Prostate gland (tissue), 2 donors: Measurements from ENCODE around the gene YEATS4. TPM values are rescaled to one million over a fixed set of nuclear protein-coding genes. Genes with fewer than 3 reads are reported as not detected.
"Not testable (repeated sequence)": the region's sequence is repeated elsewhere in the genome, so short reads cannot be mapped to it uniquely, and the experiment has no call there.

Experiments
- DNase-seq: peaks from one replicate; pipeline ENCODE4 v3.0.0-alpha.2; 2019; ENCODE audit warnings: low spot score
- H3K27ac ChIP-seq, 2 donors: fragments of 200-600 bp; sonication (generic); 2 replicates each; pipeline ENCODE4 v1.5.1; 2017 to 2019
- H3K27me3 ChIP-seq: fragments of 200-600 bp; sonication (generic); replicated peaks from 2 replicates; pipeline ENCODE4 v1.5.1; 2019; ENCODE audit not compliant: insufficient read depth
- H3K36me3 ChIP-seq, 2 donors: fragments of 200-600 bp; sonication (generic); 1 replicate in 1 of 2; 2 replicates in 1 of 2; pipeline versions ENCODE4 v1.5.1 to v1.8.1; 2017 to 2019
- H3K4me1 ChIP-seq: fragments of 200-600 bp; sonication (generic); replicated peaks from 2 replicates; pipeline ENCODE4 v1.5.1; 2019
- H3K4me3 ChIP-seq, 2 donors: fragments of 200-600 bp; sonication (generic); 2 replicates each; pipeline ENCODE4 v1.5.1; 2017 to 2019
- H3K9me3 ChIP-seq: fragments of 200-600 bp; sonication (generic); 2 replicates; pipeline ENCODE4 v1.5.1; 2017
- POLR2A ChIP-seq: fragments of 450-650 bp; IDR thresholded peaks from one replicate; pipeline ENCODE4 v1.6.1; 2016; ENCODE audit warnings: antibody characterized with exemption, mild to moderate bottlenecking
- POLR2AphosphoS5 ChIP-seq: sonication (generic); formaldehyde crosslinking; IDR thresholded peaks from one replicate; pipeline ENCODE4 v1.6.1; 2017; ENCODE audit warnings: antibody characterized with exemption
- WGBS: methylation state at CpG from one replicate; pipeline ENCODE4 v1.1.5; 2018; 5-methylcytosine and 5-hydroxymethylcytosine counted together
- intact Hi-C: fragments of 100-400 bp; cut with DNase I; formaldehyde crosslinking; loops from one replicate; pipeline ENCODE4 v1.14.2; 2022
- total RNA-seq, 2 donors: library from RNA; depleted of rRNA; stranded (reverse); fragments of >200 nt; gene quantifications; one replicate each; pipeline ENCODE4 v1.1.0, GENCODE V29; 2016
- TF ChIP-seq, protein P1 (sequence below), 4 experiments: fragments of 200-600 bp in 2 of 4; fragments of 450-650 bp in 2 of 4; sonication (generic) in 2 of 4; IDR thresholded peaks; 1 replicate in 3 of 4; 2 replicates in 1 of 4; pipeline ENCODE4 v1.5.1; 2016 to 2019; ENCODE audit warnings: antibody characterized with exemption in 4 of 4, mild to moderate bottlenecking in 2 of 4, moderate library complexity in 2 of 4

YEATS4 gene
- total RNA-seq, result 10 to 100 TPM; 29.0 to 57.4 TPM

DNA sequence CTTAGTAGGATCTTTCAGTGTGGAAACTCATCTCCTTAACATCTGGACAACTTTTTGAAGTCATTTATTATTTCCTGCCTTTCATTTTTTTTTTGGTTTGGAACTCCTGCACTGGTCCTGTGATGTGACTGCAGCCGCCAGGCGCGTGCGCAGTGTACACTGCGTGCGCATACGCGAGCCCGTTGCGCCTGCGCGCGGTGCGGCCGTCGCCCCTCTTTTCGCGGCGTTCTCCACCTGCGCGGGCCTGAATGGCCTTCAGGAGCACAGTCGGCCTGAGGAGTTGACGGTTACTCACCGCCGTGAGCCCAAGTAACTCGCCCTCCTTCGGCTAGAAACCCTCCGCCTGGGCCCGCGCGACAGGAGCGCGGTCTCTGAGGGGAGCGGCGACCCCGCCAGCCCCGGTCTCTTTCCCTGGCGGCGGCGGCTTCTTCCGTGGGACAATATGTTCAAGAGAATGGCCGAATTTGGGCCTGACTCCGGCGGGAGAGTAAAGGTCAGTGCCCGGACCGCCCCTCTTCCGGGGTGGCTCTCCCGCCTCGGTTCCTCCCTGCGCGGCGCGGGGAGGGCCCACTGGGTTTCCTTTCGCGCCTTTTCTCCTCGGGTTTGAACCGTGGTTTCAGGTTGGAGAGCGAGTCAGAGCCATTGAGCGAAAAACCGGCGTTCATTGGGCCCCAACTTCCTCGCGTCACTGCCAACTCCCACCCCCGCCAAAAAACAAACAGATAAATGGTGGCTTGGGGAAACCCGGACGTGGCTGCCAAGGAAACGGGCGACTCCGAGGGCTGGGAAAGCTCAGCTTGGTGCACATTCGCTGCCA lies at the start of gene YEATS4:
Gene YEATS4, plus strand, starts transcription at position 213 of the 817 bp plus-strand sequence. Its CDS starts 230 bp downstream, at position 443.
- TF ChIP-seq POLR2AphosphoS5, result peak; percentile 89
- TF ChIP-seq, protein P1, sequence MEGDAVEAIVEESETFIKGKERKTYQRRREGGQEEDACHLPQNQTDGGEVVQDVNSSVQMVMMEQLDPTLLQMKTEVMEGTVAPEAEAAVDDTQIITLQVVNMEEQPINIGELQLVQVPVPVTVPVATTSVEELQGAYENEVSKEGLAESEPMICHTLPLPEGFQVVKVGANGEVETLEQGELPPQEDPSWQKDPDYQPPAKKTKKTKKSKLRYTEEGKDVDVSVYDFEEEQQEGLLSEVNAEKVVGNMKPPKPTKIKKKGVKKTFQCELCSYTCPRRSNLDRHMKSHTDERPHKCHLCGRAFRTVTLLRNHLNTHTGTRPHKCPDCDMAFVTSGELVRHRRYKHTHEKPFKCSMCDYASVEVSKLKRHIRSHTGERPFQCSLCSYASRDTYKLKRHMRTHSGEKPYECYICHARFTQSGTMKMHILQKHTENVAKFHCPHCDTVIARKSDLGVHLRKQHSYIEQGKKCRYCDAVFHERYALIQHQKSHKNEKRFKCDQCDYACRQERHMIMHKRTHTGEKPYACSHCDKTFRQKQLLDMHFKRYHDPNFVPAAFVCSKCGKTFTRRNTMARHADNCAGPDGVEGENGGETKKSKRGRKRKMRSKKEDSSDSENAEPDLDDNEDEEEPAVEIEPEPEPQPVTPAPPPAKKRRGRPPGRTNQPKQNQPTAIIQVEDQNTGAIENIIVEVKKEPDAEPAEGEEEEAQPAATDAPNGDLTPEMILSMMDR (IDR thresholded peaks at IDR 0.05), result peak in 2 of 4 experiments; percentile 21 to 36
- TF ChIP-seq POLR2A, result peak; percentile 45
- under 1% methylated on average over 70 of the region's 70 CpGs for WGBS
- Histone ChIP-seq H3K27me3 (no peaks in the 10 kb centered on the region), H3K9me3 (no peaks in the 10 kb centered on the region), H3K36me3 (no peaks in the 10 kb centered on the region), H3K27ac (peak within 1 kb of the TSS; percentile 95 to 98), H3K4me1 (no peaks in the 10 kb centered on the region), H3K4me3 (peak within 1 kb of the TSS; percentile 82 to 85)
- DNase-seq, result peak; percentile 75
- intact Hi-C loops, result loop anchor here (5.0 kb wide), 3 partner anchors 213 to 278 kb away; partner anchors contain the start of gene CCT2

DNA sequence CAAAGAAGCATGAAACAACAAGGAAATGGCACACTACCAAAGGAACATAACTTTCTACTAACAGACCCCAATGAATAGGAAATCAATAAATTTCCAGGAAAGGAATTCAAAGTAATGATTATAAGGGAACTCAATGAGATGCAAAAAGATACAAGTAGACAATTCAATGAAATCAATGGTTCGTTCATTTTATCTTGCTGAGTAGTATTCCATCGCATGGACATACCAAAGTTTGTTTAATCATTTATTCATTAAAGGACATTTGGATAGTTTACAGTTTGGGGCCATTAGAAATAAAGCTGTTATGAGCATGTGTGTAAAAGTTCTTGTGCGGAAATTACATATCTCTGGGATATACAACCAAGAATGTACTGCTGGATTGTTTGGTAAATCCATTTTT lies 46.3 kb upstream of the YEATS4 start:
- TF ChIP-seq, protein P1 (IDR thresholded peaks at IDR 0.05), result no peak
- no peak for TF ChIP-seq POLR2A
- no peak for TF ChIP-seq POLR2AphosphoS5
- Histone ChIP-seq H3K36me3 (no peaks in the 10 kb centered on the region), H3K4me1 (no peaks in the 10 kb centered on the region), H3K4me3 (no peak overlapping the region), H3K27ac (no peak overlapping the region), H3K9me3 (no peaks in the 10 kb centered on the region), H3K27me3 (no peaks in the 10 kb centered on the region)
- WGBS, result over 99% methylated on average over 3 of the region's 3 CpGs
- no peak for DNase-seq
- intact Hi-C loops, result no loop called here

DNA sequence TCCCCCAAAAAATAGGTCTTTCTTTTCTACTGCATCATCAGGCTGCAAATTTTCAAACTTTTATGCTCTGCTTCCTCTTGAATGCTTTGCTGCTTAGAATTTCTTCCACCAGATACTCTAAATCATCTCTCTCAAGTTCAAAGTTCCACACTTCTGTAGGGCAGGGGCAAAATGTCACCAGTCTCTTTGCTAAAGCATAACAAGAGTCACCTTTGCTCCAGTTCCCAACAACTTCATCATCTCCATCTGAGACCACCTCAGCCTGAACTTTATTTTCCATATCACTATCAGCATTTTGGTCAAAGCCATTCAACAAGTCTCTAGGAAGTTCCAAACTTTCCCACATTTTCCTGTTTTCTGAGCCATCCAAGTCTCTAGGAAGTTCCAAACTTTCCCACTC lies 42.8 kb upstream of the YEATS4 start:
- intact Hi-C loops, DNase-seq: not testable (repeated sequence)

DNA sequence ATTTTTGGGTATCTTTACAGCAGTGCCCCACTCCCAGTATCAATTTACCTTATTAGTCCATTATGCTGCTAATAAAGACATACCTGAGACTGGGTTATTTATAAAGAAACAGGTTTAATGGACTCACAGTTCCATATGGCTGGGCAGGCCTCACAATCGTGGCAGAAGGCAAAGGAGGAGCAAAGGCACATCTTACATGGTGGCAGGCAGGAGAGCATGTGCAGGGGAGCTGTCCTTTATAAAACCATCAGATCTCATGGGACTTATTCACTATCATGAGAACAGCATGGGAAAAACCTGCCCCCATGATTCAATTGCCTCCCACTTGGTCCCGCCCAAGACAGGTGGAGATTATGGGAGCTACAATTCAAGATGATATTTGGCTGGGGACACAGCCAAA lies 42.3 kb upstream of the YEATS4 start:
- intact Hi-C loops, H3K27me3 ChIP-seq: not testable (repeated sequence)
- WGBS, result 77% methylated on average over 2 of the region's 2 CpGs

More for the DNA sequence above, 42.8 kb upstream of the YEATS4 start:
- not testable (repeated sequence) for H3K4me1 ChIP-seq, H3K27ac ChIP-seq, H3K36me3 ChIP-seq, H3K27me3 ChIP-seq, H3K9me3 ChIP-seq, H3K4me3 ChIP-seq

DNA sequence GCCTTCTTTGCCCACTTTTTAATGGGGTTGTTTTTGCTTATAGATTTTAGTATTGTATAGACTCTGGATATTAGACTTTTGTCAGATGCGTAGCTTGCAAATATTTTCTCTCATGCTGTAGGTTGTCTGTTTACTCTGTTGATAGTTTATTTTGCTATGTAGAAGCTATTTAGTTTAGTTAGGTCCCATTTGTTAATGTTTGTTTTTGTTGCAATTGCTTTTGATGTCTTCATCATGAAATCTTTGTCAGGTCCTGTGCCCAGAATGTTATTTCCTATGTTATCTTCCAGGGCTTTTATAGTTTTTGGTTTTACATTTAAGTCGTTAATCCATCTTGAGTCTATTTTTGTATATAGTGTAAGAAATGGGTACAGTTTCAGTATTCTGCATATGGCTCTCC lies 41.3 kb upstream of the YEATS4 start:
- WGBS, result 92% methylated on average over 2 of the region's 2 CpGs
- TF ChIP-seq POLR2A (no peak), POLR2AphosphoS5 (no peak)
- TF ChIP-seq, protein P1 (IDR thresholded peaks at IDR 0.05), result no peak
- DNase-seq, result no peak
- intact Hi-C loops, result no loop called here
- Histone ChIP-seq H3K27ac (no peak overlapping the region), H3K36me3 (no peaks in the 10 kb centered on the region), H3K4me3 (no peak overlapping the region), H3K9me3 (no peaks in the 10 kb centered on the region), H3K27me3 (no peaks in the 10 kb centered on the region), H3K4me1 (no peaks in the 10 kb centered on the region)

More for the DNA sequence above, 42.3 kb upstream of the YEATS4 start:
- H3K4me3 ChIP-seq, H3K36me3 ChIP-seq, H3K4me1 ChIP-seq, H3K9me3 ChIP-seq, DNase-seq, H3K27ac ChIP-seq: not testable (repeated sequence)

DNA sequence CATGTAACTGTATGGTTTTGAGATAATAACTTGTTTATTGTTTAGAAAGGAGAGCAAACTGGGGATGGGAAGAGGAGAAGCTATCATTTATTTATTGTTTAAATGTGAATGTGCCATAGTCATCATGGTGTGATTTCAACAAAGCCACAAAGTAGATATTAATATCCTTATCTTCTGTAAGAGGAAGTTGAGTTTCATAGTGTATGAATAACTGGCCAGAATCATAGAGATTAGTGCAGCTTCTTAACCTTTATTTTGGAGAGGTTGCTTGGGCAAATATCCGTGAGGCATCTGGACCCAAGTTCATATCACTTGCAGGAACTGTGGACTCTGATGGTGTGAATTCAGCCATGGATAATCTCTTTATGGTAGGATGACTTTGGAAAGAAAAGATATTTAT lies 38.2 kb upstream of the YEATS4 start:
- no peak for DNase-seq
- intact Hi-C loops, result no loop called here
- no peaks in the 10 kb centered on the region for H3K4me1 ChIP-seq
- no peaks in the 10 kb centered on the region for H3K36me3 ChIP-seq
- H3K4me3 ChIP-seq, result no peak overlapping the region
- no peak overlapping the region for H3K27ac ChIP-seq
- 93% methylated on average over 1 of the region's 1 CpG for WGBS
- no peaks in the 10 kb centered on the region for H3K9me3 ChIP-seq
- TF ChIP-seq POLR2A, result no peak
- TF ChIP-seq POLR2AphosphoS5, result no peak
- TF ChIP-seq, protein P1 (IDR thresholded peaks at IDR 0.05), result no peak
- no peaks in the 10 kb centered on the region for H3K27me3 ChIP-seq
